Measurements from ENCODE around the gene DNPEP.
"Not testable (repeated sequence)": the region's sequence is repeated elsewhere in the genome, so short reads cannot be mapped to it uniquely, and the experiment has no call there.

Gene DNPEP

GRCh38 chr2:219418155-219419011 is 30.7 kb upstream of the DNPEP start, which contains the start of gene DES:
Gene DES (plus strand): TSS chr2:219418377. CDS start chr2:219418463, 86 bp downstream.
- DNase-seq, result no peak

DNA sequence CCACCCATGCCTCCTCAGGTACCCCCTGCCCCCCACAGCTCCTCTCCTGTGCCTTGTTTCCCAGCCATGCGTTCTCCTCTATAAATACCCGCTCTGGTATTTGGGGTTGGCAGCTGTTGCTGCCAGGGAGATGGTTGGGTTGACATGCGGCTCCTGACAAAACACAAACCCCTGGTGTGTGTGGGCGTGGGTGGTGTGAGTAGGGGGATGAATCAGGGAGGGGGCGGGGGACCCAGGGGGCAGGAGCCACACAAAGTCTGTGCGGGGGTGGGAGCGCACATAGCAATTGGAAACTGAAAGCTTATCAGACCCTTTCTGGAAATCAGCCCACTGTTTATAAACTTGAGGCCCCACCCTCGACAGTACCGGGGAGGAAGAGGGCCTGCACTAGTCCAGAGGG is 29.7 kb upstream of the DNPEP start:
- no peak for DNase-seq

- DNase-seq, result no peak
These were observed 29.2 kb upstream of the DNPEP start for GRCh38 chr2:219416938-219417337.

DNA sequence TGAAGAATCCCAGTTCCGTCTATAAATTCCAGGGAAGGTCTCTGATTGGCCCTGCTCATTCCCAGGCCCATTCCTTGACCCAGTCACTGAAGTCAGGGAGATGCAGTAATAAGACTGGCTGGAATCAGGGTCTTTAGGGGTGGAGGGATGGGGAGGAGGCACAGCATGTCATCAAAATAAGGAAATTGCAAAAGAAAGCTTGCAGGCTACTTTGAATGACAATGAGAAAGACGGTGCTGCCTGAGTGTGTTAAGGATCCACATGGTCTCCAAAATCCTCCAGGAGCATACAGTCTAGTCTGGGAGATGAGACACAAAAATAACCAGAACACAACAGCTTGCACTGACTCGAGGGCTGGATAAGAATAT is 28.5 kb upstream of the DNPEP start:
- DNase-seq, result no peak

DNA sequence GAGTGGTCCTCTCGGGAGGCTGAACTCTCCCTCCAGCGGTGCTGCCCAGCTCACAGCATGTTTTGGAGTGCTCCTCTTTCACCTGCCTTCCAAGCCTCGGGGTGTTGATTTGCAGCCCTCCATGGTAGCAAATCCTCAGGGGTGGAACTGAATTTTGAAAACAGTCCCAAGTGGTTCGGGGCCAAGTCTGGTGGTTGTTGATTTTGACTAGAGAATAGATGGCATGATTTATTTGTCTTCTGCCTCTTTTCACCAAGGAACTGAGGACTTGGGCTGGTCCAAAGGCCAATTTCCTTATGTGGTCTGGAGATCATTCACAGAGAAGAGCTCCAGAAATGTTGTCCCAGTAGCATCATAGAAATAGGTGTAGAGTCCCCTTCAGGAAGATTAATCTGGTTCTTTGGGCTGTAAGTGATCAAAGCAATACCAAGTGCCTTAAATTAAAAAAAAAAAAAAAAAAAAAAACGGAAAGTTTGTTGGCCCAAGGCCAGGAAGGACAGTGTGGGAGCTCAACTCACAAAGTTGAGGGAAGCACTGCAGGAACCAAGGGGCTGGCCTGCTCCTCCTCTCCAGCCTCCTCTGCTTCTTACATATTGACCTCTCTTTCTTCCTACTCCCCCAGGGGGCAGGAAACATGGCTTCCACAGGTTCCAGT is 28.0 kb upstream of the DNPEP start:
- no peak for DNase-seq

GRCh38 chr2:219414857-219415256 is 27.1 kb upstream of the DNPEP start:
- DNase-seq, result no peak

GRCh38 chr2:219410390-219410789 is 22.7 kb upstream of the DNPEP start:
- no peak for DNase-seq

DNA sequence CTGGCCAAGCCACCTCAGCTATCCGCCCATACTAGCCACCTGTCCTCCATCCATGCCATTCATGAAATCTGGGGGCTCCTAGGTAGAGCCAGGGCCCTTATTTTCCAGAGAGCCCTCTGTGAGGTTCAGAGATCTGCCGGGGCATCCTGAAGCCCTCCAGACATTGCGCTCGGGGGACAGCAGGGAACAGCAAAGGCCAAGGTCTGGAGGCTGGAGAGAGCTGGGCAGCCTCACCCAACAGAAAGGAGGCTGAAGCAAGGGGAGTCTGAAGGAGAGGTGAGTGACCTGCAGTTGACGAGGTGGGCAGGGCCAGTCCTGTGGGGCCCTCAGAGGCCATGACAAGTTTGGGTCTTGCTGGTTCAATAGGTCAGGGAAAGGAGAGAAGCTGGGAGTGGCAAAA is 21.9 kb upstream of the DNPEP start:
- no peak for DNase-seq

DNA sequence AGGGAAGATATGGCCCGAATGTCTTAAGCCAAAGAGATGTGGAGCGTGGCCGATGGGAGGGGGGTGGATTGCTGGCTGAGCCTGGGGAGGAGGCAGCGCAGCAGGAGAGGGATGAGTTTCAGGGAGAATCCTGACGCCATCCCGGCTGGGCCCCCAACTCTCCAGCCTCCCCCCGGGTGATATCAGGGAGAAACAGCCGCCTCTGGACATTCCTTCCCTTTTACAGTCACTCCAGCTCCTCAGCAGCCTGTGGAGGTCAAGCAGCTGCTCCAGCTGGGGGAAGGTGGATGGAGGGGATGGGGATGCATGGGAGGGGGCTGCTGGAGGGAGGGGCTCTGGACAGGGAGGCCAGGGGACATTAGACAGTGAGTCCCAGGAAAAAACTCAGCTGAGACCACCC is 20.9 kb upstream of the DNPEP start:
- DNase-seq, result no peak

- no peak for DNase-seq
These were observed 20.5 kb upstream of the DNPEP start for GRCh38 chr2:219408204-219408603.

- DNase-seq, result not testable (repeated sequence)
These were observed 19.6 kb upstream of the DNPEP start for GRCh38 chr2:219407343-219407742.

DNA sequence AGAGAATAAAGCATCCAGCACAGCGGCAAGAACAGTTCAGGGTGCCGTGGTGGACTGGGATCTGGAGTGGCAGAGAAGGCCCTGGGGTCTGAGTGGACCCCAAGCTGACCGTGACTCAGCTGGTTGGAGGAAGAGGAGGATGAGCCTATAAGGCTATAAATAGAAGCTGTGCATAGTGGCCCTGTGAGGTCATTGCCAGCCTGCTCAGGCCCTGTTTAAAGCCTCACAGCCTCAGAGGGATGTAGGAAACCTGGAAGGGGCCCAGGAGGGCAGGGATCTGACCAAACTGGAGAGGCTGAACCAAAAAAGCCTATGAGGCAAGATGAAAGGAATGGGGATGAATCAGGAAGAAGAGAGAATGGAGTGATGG is 19.1 kb upstream of the DNPEP start:
- DNase-seq, result no peak

DNA sequence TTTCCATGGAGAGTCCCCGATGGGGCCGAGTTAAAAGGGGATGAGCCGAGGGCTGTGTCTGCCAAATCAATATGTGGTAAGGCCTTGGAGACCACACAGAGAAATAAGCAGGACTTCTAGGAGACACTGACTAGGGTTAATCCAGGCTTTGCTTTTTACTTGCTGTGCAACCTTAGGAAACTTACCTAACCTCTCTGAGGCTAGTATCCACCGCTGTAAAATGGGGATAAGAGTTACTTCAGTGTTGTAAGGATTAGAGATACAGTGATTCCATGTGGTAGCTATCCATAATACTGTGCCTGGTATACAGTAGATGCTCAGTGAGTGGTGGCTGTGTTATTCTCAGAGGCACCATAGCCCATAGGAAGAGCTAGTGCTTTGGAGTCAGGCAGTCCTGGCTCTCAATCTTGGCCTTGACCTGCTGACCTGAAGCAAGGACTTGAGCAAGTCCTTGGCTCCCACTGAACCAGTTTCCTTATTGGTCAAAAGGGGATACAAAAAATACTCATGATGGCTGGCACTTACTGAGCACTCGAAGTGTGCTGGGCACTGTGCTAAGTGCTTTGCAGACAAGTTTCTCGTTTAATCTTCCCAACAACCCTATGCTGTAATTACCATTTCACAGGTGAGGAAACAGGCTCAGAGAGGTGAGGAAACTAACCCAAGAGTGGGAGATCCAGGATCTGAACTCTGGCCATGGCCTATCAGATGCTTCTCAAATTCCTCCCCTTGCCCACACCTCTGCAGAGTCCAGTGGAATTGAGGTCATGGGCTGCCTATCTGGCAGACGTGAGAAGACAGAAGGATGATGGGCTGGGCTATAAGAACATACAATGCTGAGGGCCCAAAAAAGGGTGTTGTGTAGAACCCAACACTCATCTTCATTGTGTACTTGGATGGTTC is 18.5 kb upstream of the DNPEP start:
- DNase-seq, result no peak

DNA sequence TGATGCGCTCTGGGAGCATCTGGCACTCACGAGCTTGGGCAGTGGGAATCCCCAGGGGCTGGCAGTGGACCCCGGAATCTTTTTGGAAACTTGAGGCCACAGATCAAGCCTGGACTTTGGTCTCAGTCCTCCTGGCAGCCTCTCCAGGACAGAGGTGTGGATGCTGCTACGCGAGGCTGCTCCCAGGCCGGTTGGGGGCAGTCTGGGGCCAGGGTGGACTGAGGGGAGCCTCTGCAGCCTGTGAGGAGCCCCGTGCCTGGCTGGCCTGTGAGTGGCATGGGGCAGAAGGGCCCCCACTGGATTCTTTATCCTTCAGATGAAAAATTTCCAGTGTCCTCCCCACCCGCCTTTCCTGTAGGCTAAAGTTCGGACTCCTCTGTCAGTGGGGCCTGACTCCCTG is 17.7 kb upstream of the DNPEP start:
- DNase-seq, result no peak

- no peak for DNase-seq
These were observed 17.2 kb upstream of the DNPEP start for GRCh38 chr2:219404954-219405353.

DNA sequence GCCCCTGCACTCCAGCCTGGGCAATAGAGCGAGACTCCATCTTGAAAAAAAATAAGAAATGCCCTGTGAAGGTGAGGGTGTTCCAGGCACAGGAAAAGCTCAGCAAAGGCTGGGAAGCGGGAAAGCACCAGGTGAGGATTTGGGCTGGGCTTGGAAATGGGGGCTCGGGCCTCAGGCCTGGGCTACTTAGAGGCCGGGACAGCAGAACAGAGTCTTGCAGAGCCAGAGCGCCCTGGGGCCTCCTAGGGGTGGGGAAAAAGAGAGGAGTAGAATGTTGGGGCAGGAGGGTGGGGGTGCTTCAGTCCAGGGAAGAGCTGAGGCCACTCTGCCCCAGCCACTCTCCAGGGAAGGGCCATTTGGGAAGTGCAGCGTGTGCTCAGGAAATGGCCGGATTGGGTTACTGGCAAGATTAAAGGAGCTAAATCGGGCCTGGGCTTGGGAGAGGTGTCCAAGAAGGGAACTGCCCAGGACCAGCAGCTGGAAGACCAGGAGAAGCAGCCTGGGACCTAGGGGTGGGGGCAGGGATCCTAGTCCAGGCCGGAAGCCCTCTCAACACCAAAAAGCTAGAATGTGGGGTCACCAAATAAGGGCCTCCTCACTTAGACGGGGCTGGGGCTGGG is 16.7 kb upstream of the DNPEP start:
- no peak for DNase-seq

GRCh38 chr2:219403861-219404260 is 16.1 kb upstream of the DNPEP start:
- no peak for DNase-seq

DNA sequence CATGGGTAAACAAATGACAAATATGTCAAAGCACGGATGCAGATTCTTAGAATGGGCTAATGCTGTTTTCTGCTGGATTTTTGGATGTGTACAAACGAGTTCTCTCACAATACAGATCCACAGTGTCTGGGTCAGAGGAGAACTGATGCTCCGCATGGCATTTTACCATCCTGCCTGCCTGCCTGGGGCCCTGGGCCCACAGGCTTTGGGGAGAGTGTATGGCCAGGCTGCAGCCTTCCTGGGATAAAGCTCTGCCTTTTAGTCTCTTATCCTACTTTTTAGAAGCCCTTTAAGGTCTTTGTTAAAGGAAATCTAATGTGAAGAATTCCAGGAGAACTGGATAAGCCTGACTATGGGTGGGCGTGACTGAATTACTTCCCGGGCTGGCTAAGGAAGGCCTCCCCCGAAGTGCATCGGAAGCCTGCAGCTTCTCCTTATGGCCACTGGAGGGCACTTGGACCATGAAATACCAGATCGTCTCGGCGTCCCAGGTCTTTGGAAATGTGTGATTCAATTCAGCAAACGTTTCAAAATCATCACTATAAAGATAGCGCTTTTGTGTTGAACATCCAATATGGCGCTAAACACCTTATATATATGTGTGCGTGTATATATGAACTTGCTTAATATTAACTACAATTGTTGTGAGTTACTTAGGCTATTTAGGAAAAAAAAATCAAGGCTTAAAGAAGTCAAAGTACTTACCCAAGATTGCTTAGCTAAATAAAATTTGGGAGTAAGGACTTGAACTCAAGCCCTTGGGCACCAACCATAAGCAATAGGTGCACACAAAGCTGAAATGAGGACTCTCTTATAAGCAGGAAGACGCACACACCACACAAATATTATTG is 15.2 kb upstream of the DNPEP start:
- no peak for DNase-seq

DNA sequence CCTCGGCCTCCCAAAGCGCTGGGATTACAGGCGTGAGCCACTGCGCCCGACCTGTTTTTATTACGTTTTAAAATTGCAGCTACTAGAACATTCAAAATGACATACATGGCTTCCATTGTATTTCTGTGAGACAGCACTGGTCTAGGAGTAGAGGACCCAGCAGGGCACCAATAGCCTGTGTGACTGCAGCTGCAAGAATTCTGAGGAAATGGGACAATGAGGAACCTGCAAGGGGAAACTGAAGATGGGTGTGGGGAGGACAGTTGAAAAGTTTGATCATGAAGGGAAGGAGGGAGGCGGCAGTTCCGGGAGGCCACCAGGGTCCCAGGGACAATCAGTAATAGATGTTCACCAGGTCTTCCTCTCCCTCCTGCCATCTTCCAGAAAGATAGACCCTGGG is 13.9 kb upstream of the DNPEP start:
- no peak for DNase-seq

DNA sequence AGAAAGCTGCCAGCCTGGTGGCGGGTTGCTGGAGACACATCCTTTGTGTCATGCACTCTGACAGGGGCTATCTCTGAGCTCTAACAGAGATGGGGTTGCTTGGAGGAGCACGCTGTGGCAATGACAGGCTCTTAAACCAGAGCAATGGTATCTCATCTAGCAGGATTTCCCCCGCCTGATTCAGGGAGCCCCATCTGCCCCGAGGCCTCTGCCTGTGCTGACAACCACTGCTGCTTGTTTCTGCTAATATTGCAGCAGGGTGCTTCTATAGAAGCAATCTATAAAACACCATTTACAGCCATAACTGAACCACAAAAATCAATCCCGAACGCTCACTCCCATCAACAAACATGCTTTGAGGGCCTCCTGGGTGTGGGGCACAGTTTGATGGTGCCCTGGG is 12.8 kb upstream of the DNPEP start:
- no peak for DNase-seq

DNA sequence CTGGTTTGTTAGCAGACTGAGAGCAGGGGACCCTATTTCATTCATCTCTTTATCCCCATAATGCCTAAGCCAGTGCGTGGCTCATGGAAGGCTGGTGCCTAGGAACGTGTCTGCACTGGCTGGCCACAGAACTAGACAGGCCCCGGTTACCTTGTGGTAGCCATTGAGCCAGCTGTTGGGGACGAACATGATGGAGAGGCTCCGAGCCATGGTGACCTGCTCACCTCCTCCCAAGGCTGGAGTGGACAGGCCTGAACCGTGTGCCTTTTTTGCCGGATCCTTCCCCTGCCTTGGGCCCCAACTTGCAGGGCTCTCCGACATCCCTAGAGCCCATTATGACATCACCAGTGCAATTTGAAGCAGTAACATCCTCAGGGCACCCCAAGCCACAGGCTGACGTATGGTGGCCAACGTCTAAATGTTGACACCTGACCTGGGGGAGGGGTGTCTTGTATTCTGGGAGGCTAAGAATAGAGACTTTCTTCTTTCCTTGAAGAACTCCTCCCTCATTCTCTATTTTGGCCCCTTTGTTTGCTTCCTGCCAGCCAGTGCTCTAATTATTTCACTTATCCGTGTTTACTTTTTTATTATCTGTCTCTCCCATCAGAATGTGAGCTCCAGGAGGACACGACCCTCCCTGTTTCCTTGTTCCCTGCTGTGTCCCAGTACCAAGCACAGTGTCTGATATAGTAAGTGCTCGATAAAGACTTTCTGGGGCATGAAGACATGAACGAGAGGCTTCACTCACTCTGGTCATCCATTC is 12.2 kb upstream of the DNPEP start:
- DNase-seq, result no peak

Measured in NCI-H1436 treated with DMSO at 0.1 percent for 48 hours (cell line).